ACHN (cell line): ENCODE data around the gene C6.
A peak's percentile ranks its signal among the peaks of the same experiment; 100 is the strongest.
"Not testable (repeated sequence)": the region's sequence is repeated elsewhere in the genome, so short reads cannot be mapped to it uniquely, and the experiment has no call there.

ENCODE experiments used
- DNase-seq: peaks from one replicate; pipeline ENCODE4 v3.0.0-alpha.2; 2015
- in situ Hi-C: cut with HindIII; loops from 2 replicates; pipeline ENCODE4 v1.10.0; 2017; ENCODE audit warnings: low sequenced_read_pairs, low pct_ligation_motif_present, low pct_unique_long_range_greater_than_20kb

The C6 gene

GRCh38 chr5:41213340-41213739, at the start of gene C6:
Gene C6 (minus strand): TSS chr5:41213532. CDS start chr5:41203230, 10,302 bp downstream.
- no peak for DNase-seq
- in situ Hi-C loops, result no loop called here

GRCh38 chr5:41256400-41256799, 43.1 kb upstream of the C6 start:
- no peak for DNase-seq

GRCh38 chr5:41253109-41253508, 39.8 kb upstream of the C6 start:
- no peak for DNase-seq
- in situ Hi-C loops, result no loop called here

More at GRCh38 chr5:41256400-41256799, 43.1 kb upstream of the C6 start:
- in situ Hi-C loops, result no loop called here

- in situ Hi-C loops, result no loop called here
- no peak for DNase-seq
These were observed 38.7 kb upstream of the C6 start for GRCh38 chr5:41252036-41252435.

GRCh38 chr5:41250351-41250987, 37.1 kb upstream of the C6 start:
- DNase-seq, result no peak
- in situ Hi-C loops, result no loop called here

- in situ Hi-C loops, result no loop called here
- DNase-seq, result no peak
These were observed 33.8 kb upstream of the C6 start for GRCh38 chr5:41247135-41247534.

- in situ Hi-C loops, result no loop called here
- DNase-seq, result peak; percentile 53
These were observed 33.0 kb upstream of the C6 start for GRCh38 chr5:41246376-41246775.

GRCh38 chr5:41243558-41243957, 30.2 kb upstream of the C6 start:
- DNase-seq, result no peak
- in situ Hi-C loops, result no loop called here

GRCh38 chr5:41240985-41241384, 27.7 kb upstream of the C6 start:
- in situ Hi-C loops, result no loop called here

GRCh38 chr5:41240390-41240789, 27.1 kb upstream of the C6 start:
- no peak for DNase-seq
- in situ Hi-C loops, result no loop called here

More at GRCh38 chr5:41240985-41241384, 27.7 kb upstream of the C6 start:
- no peak for DNase-seq

GRCh38 chr5:41234475-41234874, 21.1 kb upstream of the C6 start:
- in situ Hi-C loops, result no loop called here
- DNase-seq, result no peak

GRCh38 chr5:41232797-41233196, 19.5 kb upstream of the C6 start:
- no peak for DNase-seq
- in situ Hi-C loops, result no loop called here

GRCh38 chr5:41230276-41230675, 16.9 kb upstream of the C6 start:
- in situ Hi-C loops, DNase-seq: not testable (repeated sequence)

- in situ Hi-C loops, result no loop called here
- no peak for DNase-seq
These were observed 10.6 kb upstream of the C6 start for GRCh38 chr5:41223962-41224361.

GRCh38 chr5:41219658-41220269, 6.4 kb upstream of the C6 start:
- no peak for DNase-seq
- in situ Hi-C loops, result no loop called here

GRCh38 chr5:41218929-41219657, 5.8 kb upstream of the C6 start:
- DNase-seq, result no peak
- in situ Hi-C loops, result no loop called here

- in situ Hi-C loops, result no loop called here
- no peak for DNase-seq
These were observed 850 bp upstream of the C6 start for GRCh38 chr5:41214182-41214581.

GRCh38 chr5:41212935-41213334, 397 bp downstream of the C6 start:
- in situ Hi-C loops, result no loop called here
- DNase-seq, result no peak

GRCh38 chr5:41211417-41211816, 1.9 kb downstream of the C6 start:
- in situ Hi-C loops, result no loop called here
- no peak for DNase-seq

- in situ Hi-C loops, DNase-seq: not testable (repeated sequence)
These were observed 7.9 kb downstream of the C6 start for GRCh38 chr5:41205475-41205874.
